GM19351 (cell line): ENCODE measurements around the gene GALNT2.

Experiments
- ATAC-seq: cut with Tn5 transposase; IDR thresholded peaks from one replicate; pipeline ENCODE4 v1.9.1; 2021; ENCODE audit warnings: mild to moderate bottlenecking, moderate library complexity; ENCODE audit not compliant: unreplicated experiment

Gene GALNT2

GRCh38 chr1:230070321-230071208 lies 3.5 kb downstream of the GALNT2 start:
- ATAC-seq, result no peak

- no peak for ATAC-seq
Observed at GRCh38 chr1:230071316-230071715, 4.3 kb downstream of the GALNT2 start.

- ATAC-seq, result no peak
Observed at GRCh38 chr1:230072296-230072695, 5.3 kb downstream of the GALNT2 start.

- no peak for ATAC-seq
Observed at GRCh38 chr1:230072866-230073265, 5.8 kb downstream of the GALNT2 start.

GRCh38 chr1:230073371-230074035 lies 6.5 kb downstream of the GALNT2 start:
- no peak for ATAC-seq

GRCh38 chr1:230074270-230074669 lies 7.2 kb downstream of the GALNT2 start:
- no peak for ATAC-seq

GRCh38 chr1:230074762-230075161 lies 7.7 kb downstream of the GALNT2 start:
- no peak for ATAC-seq

GRCh38 chr1:230076121-230076520 lies 9.1 kb downstream of the GALNT2 start:
- ATAC-seq, result no peak

- ATAC-seq, result no peak
Observed at GRCh38 chr1:230077011-230077410, 10.0 kb downstream of the GALNT2 start.

GRCh38 chr1:230077436-230078213 lies 10.6 kb downstream of the GALNT2 start:
- no peak for ATAC-seq

GRCh38 chr1:230079199-230080024 lies 12.4 kb downstream of the GALNT2 start:
- no peak for ATAC-seq

GRCh38 chr1:230080822-230081221 lies 13.8 kb downstream of the GALNT2 start:
- no peak for ATAC-seq

GRCh38 chr1:230081751-230082150 lies 14.7 kb downstream of the GALNT2 start:
- ATAC-seq, result no peak

GRCh38 chr1:230082211-230082610 lies 15.2 kb downstream of the GALNT2 start:
- ATAC-seq, result no peak

- ATAC-seq, result no peak
Observed at GRCh38 chr1:230083053-230083452, 16.0 kb downstream of the GALNT2 start.

- ATAC-seq, result no peak
Observed at GRCh38 chr1:230083746-230084407, 16.8 kb downstream of the GALNT2 start.

- no peak for ATAC-seq
Observed at GRCh38 chr1:230084408-230085177, 17.6 kb downstream of the GALNT2 start.

- ATAC-seq, result no peak
Observed at GRCh38 chr1:230085178-230085515, 18.1 kb downstream of the GALNT2 start.

GRCh38 chr1:230086151-230086550 lies 19.1 kb downstream of the GALNT2 start:
- no peak for ATAC-seq
